Fibroblast of the conjunctiva (primary cell): ENCODE data around the gene HSPB9.
"Not testable (repeated sequence)": the region's sequence is repeated elsewhere in the genome, so short reads cannot be mapped to it uniquely, and the experiment has no call there.

Experiments
- DNase-seq: peaks from one replicate; pipeline ENCODE4 v3.0.0-alpha.2; 2010; ENCODE audit warnings: low read depth

HSPB9 gene

GRCh38 chr17:42120161-42120769 is 2.3 kb upstream of the HSPB9 start:
- no peak for DNase-seq

GRCh38 chr17:42120770-42121769 is 1.5 kb upstream of the HSPB9 start, which contains the start of gene KAT2A:
Gene KAT2A, minus strand, starts transcription at chr17:42121367. Its CDS starts 63 bp downstream, at chr17:42121304.
- DNase-seq: peak; percentile 63

- DNase-seq: no peak
These were observed 1.7 kb downstream of the HSPB9 start for GRCh38 chr17:42124256-42124655.

- DNase-seq: no peak
These were observed 3.0 kb downstream of the HSPB9 start for GRCh38 chr17:42125565-42125964.

- no peak for DNase-seq
These were observed 4.2 kb downstream of the HSPB9 start for GRCh38 chr17:42126836-42127235.

GRCh38 chr17:42127414-42127813 is 4.8 kb downstream of the HSPB9 start:
- DNase-seq: no peak

GRCh38 chr17:42129109-42129837 is 6.7 kb downstream of the HSPB9 start:
- no peak for DNase-seq

GRCh38 chr17:42130310-42130936 is 7.8 kb downstream of the HSPB9 start:
- DNase-seq: no peak

GRCh38 chr17:42131232-42131631 is 8.6 kb downstream of the HSPB9 start:
- no peak for DNase-seq

- no peak for DNase-seq
These were observed 9.4 kb downstream of the HSPB9 start for GRCh38 chr17:42131981-42132432.

- no peak for DNase-seq
These were observed 10.3 kb downstream of the HSPB9 start for GRCh38 chr17:42132941-42133340.

- DNase-seq: no peak
These were observed 10.9 kb downstream of the HSPB9 start for GRCh38 chr17:42133461-42134041.

GRCh38 chr17:42135151-42135550 is 12.5 kb downstream of the HSPB9 start:
- DNase-seq: no peak

- no peak for DNase-seq
These were observed 13.4 kb downstream of the HSPB9 start for GRCh38 chr17:42135664-42136653.

GRCh38 chr17:42136654-42137051 is 14.0 kb downstream of the HSPB9 start:
- DNase-seq: no peak

GRCh38 chr17:42138749-42139492 is 16.3 kb downstream of the HSPB9 start:
- DNase-seq: no peak

- DNase-seq: not testable (repeated sequence)
These were observed 18.1 kb downstream of the HSPB9 start for GRCh38 chr17:42140690-42141089.

GRCh38 chr17:42141382-42141781 is 18.8 kb downstream of the HSPB9 start:
- no peak for DNase-seq

GRCh38 chr17:42142371-42142896 is 19.8 kb downstream of the HSPB9 start:
- DNase-seq: no peak
